Measurements from ENCODE around the gene NEDD4L.

NEDD4L gene

DNA sequence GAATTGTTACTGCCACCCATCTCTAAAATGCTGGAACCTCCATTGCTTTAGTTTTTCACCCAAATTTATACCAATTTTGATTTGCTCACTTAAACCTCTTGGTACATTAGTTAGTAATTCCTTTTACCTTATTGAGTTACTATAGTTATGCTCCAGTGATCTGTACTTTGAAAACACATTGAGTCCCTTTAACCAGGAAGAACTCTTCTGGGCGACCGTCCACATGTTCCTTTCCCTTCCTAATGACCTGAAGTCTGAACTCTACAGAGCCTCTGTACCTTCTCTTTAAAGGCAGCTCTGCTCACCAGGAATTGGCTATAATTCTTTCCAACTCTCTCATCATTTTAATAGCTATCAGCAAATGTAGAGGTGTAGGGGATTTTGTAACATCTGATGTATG, 290.0 kb downstream of the NEDD4L start:
- no peaks in the 10 kb centered on the region for H3K9me3 ChIP-seq
- H3K4me1 ChIP-seq: 0 out of 2 replicates have a peak, but pooled peaks cover 3% of the 10 kb centered on the region
- H3K4me3 ChIP-seq: no peak overlapping the region
- no peaks in the 10 kb centered on the region for H3K27me3 ChIP-seq (ENCODE audit: low read depth)
- in situ Hi-C loops (cut with MboI; ENCODE audit: low sequenced_read_pairs): no loop called here
- DNase-seq (ENCODE audit: low spot score in 2 of 2): no peak
- H3K36me3 ChIP-seq (replicated peaks): peaks cover 13% of the 10 kb centered on the region

DNA sequence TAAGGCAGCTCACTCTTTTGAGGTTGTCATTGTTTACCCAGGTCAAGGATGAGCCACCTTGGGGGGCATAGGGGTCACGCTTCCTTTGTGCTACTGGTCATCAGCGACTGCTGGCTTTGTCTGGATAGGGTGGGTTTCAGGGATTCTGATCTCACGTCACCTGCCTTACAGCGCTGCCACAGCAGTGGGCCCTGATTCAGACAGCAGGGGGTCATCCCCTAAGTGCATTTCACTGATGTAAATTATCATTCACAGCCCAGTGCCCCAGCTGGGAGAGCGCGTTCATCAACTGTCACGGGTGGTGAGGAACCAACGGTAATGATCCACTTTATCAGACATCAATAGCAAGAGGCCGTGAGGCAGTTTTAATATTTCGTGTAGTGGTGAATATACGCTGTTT, 291.2 kb downstream of the NEDD4L start:
- Histone ChIP-seq H3K27me3 (ENCODE audit: low read depth) (no peaks in the 10 kb centered on the region), H3K36me3 (replicated peaks) (peaks cover 10% of the 10 kb centered on the region), H3K9me3 (no peaks in the 10 kb centered on the region), H3K4me3 (no peak overlapping the region), H3K4me1 (0 out of 2 replicates have a peak, but pooled peaks cover 3% of the 10 kb centered on the region)
- no peak for DNase-seq (ENCODE audit: low spot score in 2 of 2)
- in situ Hi-C loops (cut with MboI; ENCODE audit: low sequenced_read_pairs): no loop called here

DNA sequence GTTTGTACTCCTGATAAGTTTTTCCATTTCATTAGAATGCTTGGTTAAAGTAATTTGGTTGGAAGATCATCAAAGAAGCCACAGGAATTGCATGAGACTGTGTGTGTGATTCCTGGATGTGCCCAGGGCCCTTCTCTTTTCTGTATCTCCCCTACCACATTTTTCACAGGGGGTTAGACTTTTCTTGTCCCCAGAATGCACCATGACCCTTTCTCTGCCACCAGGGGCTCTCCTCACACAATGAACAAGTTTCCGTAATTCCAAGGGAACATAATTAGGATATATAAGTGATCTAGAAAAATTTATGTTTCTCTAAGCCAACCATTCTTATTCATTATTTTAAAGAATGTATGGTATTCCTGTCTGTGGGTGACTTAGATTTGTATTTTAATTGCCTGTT, 291.8 kb downstream of the NEDD4L start:
- H3K4me3 ChIP-seq: no peak overlapping the region
- peak; percentile 17 to 21 for DNase-seq (ENCODE audit: low spot score in 2 of 2)

DNA sequence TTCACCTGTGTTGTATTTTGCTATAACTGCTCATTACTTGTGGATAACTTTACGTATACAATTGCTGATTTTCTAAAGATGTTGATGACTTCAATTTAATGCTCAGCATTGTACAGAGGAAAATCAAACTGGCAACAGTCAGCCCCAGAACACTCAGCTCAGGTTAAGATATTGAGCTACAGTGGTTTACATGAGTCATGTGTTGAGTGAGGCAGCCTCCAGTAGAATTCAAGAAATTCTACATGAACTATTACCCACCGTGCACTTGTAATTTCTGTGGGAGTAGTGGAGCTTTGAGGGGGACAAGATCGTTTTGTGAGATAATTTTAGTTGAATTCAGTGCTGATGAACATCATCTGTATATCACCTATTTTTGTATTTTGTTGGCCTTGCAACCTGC, 292.6 kb downstream of the NEDD4L start:
- H3K9me3 ChIP-seq: no peaks in the 10 kb centered on the region
- H3K4me3 ChIP-seq: no peak overlapping the region
- H3K27me3 ChIP-seq (ENCODE audit: low read depth): no peaks in the 10 kb centered on the region
- peaks cover 2% of the 10 kb centered on the region; the same call in 1 of the 2 replicates for H3K36me3 ChIP-seq (replicated peaks)
- in situ Hi-C loops (cut with MboI; ENCODE audit: low sequenced_read_pairs): no loop called here
- H3K4me1 ChIP-seq: 0 out of 2 replicates have a peak, but pooled peaks cover 3% of the 10 kb centered on the region
- DNase-seq (ENCODE audit: low spot score in 2 of 2): no peak

More for the DNA sequence above, 291.8 kb downstream of the NEDD4L start:
- Histone ChIP-seq H3K9me3 (no peaks in the 10 kb centered on the region), H3K36me3 (replicated peaks) (peaks cover 9% of the 10 kb centered on the region), H3K4me1 (0 out of 2 replicates have a peak, but pooled peaks cover 3% of the 10 kb centered on the region), H3K27me3 (ENCODE audit: low read depth) (no peaks in the 10 kb centered on the region)
- in situ Hi-C loops (cut with MboI; ENCODE audit: low sequenced_read_pairs): no loop called here

DNA sequence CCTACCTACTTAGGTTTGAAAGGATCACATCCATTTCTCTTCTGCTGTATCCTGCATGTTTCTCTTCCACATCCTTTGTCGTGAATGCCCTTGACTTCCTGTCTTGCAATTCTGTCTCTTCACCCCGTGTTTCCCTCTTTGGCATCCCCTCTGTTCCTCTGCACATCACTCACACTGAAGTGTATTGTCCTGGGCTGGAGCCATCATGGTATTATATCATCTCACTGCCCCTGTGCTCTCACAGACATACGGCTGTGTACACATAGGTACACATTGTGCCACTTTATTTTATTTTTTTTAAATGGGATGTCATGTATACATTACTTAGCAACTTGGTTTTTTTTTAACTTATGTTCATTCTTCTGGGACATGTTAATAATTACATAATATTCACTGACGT, 293.3 kb downstream of the NEDD4L start:
- in situ Hi-C loops (cut with MboI; ENCODE audit: low sequenced_read_pairs): no loop called here
- no peaks in the 10 kb centered on the region for H3K36me3 ChIP-seq (replicated peaks)
- 0 out of 2 replicates have a peak, but pooled peaks cover 3% of the 10 kb centered on the region for H3K4me1 ChIP-seq
- H3K27me3 ChIP-seq (ENCODE audit: low read depth): no peaks in the 10 kb centered on the region
- H3K4me3 ChIP-seq: no peak overlapping the region
- no peak for DNase-seq (ENCODE audit: low spot score in 2 of 2)
- no peaks in the 10 kb centered on the region for H3K9me3 ChIP-seq

DNA sequence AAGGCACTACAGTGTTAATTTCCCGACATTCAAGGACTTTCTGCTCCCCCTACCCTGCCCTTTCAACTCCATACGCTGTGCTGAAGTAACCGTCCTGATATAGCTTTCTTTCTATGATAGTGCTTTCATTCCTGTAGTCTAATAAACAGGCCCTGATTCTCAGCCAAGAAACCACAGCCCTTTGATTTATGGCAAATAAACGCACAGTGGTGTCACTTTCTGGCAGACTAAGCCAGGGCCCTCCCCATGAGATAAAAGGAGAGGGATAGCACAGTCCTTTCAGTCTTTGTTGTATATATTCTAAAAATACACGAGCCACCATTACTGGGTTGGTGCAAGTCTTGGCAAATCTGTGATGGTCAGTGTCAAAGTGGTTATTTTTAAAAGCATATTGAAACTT, 293.7 kb downstream of the NEDD4L start:
- no peaks in the 10 kb centered on the region for H3K9me3 ChIP-seq
- 0 out of 2 replicates have a peak, but pooled peaks cover 3% of the 10 kb centered on the region for H3K4me1 ChIP-seq
- H3K27me3 ChIP-seq (ENCODE audit: low read depth): no peaks in the 10 kb centered on the region
- no peak overlapping the region for H3K4me3 ChIP-seq
- DNase-seq (ENCODE audit: low spot score in 2 of 2): no peak
- H3K36me3 ChIP-seq (replicated peaks): no peaks in the 10 kb centered on the region
- in situ Hi-C loops (cut with MboI; ENCODE audit: low sequenced_read_pairs): no loop called here

DNA sequence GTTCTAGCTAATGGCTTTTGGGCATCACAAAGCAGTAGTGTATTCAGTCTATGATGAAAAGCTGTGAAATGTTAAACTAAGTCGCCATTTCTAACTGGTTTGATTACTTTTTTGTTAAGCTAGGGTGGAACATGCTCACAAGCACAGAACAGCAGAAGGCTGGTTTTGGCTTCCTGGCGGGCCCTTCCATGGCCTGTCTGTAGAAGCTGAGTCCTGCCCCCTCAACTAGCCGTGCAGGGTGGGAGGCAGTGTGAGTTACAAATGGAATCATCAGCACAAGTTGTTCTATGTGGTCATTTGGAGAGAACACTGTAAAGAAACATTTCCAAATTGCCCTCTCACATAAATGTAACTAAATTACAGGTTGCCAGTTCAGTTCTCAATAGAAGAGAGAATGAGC, 294.1 kb downstream of the NEDD4L start:
- Histone ChIP-seq H3K9me3 (no peaks in the 10 kb centered on the region), H3K27me3 (ENCODE audit: low read depth) (no peaks in the 10 kb centered on the region), H3K36me3 (replicated peaks) (no peaks in the 10 kb centered on the region), H3K4me3 (no peak overlapping the region), H3K4me1 (0 out of 2 replicates have a peak, but pooled peaks cover 3% of the 10 kb centered on the region)
- no peak for DNase-seq (ENCODE audit: low spot score in 2 of 2)
- in situ Hi-C loops (cut with MboI; ENCODE audit: low sequenced_read_pairs): no loop called here

DNA sequence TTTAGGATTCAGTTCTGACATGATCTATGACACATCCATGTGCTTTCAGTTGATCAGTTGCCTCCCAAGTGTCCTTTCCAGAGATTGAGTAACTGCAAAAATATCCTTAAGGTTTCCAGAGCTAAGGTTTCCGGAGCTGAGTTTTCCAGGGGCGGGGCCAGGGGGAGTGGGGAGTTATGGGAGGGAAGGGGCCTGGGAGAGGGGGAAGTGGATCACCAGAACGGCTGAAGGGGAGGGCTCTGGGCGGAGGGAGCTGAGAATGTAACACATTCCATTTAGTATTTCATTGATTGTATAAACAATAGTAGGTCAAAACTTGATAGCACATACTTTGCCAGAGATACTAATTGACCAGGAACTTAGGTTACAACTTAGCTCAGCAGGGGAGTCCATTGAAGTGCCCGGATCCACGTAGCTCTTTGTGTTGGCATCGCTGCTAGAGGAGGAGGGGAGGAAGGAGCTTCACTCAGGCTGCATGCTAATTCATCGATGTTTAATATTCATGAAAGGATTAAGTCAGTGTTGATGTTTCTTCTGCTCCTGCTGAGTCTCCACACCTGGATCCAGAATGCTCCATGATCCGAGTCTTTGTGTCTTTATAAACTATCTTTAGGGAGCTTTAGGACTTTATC, 295.1 kb downstream of the NEDD4L start:
- H3K4me1 ChIP-seq: 0 out of 2 replicates have a peak, but pooled peaks cover 3% of the 10 kb centered on the region
- peak in 1 of 2 experiments; percentile 20 for DNase-seq (ENCODE audit: low spot score in 2 of 2)
- in situ Hi-C loops (cut with MboI; ENCODE audit: low sequenced_read_pairs): no loop called here
- H3K9me3 ChIP-seq: no peaks in the 10 kb centered on the region
- no peaks in the 10 kb centered on the region for H3K36me3 ChIP-seq (replicated peaks)
- H3K4me3 ChIP-seq: no peak overlapping the region
- no peaks in the 10 kb centered on the region for H3K27me3 ChIP-seq (ENCODE audit: low read depth)

DNA sequence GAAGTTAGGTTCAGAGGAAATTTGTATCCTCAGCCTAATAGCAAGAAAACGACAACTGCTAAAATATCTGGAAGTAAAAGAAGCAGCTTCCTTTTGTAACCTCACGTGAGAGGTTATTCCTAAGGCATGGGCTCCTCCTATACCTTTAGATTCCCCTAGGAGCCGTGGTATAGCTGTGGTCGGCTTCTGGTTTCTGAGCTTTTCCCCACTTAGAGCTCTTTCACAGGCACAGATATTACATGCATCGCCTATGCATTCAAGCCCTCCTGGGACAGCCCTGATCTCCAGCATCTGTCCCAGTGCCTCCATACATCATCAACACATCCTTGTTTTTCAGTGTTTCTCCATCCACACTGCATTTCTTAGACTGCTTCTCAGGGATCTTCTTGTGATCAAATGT, 295.9 kb downstream of the NEDD4L start:
- H3K4me3 ChIP-seq: no peak overlapping the region
- no peaks in the 10 kb centered on the region for H3K9me3 ChIP-seq
- no peaks in the 10 kb centered on the region for H3K27me3 ChIP-seq (ENCODE audit: low read depth)
- no peaks in the 10 kb centered on the region for H3K36me3 ChIP-seq (replicated peaks)
- in situ Hi-C loops (cut with MboI; ENCODE audit: low sequenced_read_pairs): no loop called here
- no peak for DNase-seq (ENCODE audit: low spot score in 2 of 2)
- 0 out of 2 replicates have a peak, but pooled peaks cover 8% of the 10 kb centered on the region for H3K4me1 ChIP-seq

DNA sequence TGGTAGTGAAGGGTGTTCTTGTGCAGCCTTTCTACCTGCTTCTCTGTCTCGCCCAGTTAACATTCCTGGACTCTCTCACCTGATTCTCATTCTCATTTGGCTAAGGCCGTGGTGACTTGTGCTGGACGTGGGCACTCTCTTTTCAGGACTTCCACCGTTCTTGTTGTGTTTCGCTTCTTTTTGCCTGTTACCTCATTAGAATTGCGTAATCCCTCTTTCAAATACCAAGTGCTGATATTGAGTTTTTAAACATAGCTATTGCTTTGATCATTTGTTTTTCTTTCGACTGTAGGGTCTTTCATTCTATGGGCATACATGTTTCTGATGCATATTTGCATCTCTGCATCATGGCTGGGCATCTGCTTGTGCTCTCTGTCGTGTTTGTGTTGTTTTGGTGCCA, 297.9 kb downstream of the NEDD4L start:
- in situ Hi-C loops (cut with MboI; ENCODE audit: low sequenced_read_pairs): no loop called here
- H3K27me3 ChIP-seq (ENCODE audit: low read depth): no peaks in the 10 kb centered on the region
- H3K36me3 ChIP-seq (replicated peaks): no peaks in the 10 kb centered on the region
- DNase-seq (ENCODE audit: low spot score in 2 of 2): no peak
- H3K4me3 ChIP-seq: no peak overlapping the region
- H3K4me1 ChIP-seq: peaks cover 11% of the 10 kb centered on the region
- H3K9me3 ChIP-seq: no peaks in the 10 kb centered on the region

DNA sequence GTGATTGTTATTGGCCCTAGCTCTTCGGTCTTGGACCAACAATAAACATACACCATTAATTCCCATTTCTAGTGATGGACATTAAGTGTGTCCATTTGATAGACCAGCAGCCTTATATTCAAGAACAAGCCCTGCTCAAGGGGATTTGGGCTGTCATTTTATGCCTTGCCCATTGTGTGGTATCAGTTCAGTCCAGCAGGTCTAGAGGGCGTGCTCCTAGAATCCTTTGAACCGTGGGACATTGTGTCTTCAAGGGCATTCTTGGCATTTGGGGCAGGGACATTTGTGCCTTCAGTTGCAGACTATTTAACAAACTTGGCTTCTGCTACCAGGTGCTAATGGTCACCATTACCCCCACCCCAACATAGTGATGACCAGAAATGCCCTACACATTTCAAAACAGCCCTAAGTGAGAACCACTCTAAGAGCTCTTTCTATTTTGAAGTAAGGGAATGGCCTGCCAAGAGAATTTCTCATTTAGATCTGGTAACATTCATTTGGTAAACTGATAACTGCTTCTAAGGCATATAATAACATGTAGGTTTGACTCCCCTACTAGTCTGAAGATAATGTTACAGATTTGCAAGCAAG, 300.1 kb downstream of the NEDD4L start:
- Histone ChIP-seq H3K36me3 (replicated peaks) (no peaks in the 10 kb centered on the region), H3K4me1 (peaks cover 11% of the 10 kb centered on the region)

DNA sequence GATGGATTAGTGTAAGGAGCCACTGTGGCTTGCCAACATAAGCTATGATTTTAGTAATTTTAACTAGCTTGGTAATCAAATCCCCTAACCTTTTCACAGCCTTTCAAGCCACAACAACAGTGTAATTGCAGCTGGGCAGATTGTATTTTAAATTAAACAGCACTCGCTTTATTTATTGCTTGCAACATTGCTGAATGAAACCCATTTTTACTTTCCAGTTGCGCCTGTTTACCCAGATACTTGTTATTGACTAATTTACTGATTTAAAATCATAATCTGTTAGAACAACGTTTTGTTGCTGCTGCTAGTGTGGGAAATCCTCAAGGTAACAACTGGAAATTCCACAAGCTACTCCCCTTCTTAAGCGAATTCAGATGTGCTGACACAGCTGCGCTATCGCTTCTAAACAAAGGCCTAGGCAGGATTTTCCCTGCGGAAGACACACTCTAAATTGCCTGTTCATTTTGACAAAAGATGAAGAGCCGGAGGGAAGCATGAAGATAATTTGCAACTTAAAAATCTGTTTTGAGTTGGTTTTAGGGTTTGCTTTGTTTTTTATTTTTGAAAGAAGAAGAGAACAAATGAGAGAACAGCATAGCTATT, 300.9 kb downstream of the NEDD4L start:
- H3K9me3 ChIP-seq: no peaks in the 10 kb centered on the region
- H3K4me1 ChIP-seq: peaks cover 11% of the 10 kb centered on the region
- no peaks in the 10 kb centered on the region for H3K27me3 ChIP-seq (ENCODE audit: low read depth)
- DNase-seq (ENCODE audit: low spot score in 2 of 2): peak; percentile 47 to 56
- no peaks in the 10 kb centered on the region for H3K36me3 ChIP-seq (replicated peaks)
- in situ Hi-C loops (cut with MboI; ENCODE audit: low sequenced_read_pairs): no loop called here
- H3K4me3 ChIP-seq: no peak overlapping the region

More for the DNA sequence above, 300.1 kb downstream of the NEDD4L start:
- no peak for DNase-seq (ENCODE audit: low spot score in 2 of 2)
- no peaks in the 10 kb centered on the region for H3K27me3 ChIP-seq (ENCODE audit: low read depth)
- in situ Hi-C loops (cut with MboI; ENCODE audit: low sequenced_read_pairs): no loop called here
- no peak overlapping the region for H3K4me3 ChIP-seq
- no peaks in the 10 kb centered on the region for H3K9me3 ChIP-seq

DNA sequence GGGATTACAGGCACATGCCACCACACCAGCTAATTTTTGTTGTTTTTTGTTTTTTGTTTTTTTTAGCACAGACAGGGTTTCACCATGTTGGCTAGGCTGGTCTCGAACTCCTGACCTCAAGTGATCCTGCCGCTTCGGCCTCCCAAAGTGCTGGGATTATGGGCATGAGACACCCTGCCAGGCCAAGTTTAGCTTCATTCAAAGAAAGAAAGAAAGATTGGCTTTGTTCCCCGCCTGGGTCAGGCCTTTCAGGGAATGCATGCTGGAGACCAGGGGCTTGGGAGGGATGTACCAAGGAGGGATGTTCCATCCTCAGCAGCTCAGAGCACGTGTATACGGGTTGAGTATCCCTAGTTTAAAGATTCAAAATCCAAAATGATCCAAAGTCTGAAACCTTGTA, 301.8 kb downstream of the NEDD4L start:
- no peak for DNase-seq (ENCODE audit: low spot score in 2 of 2)
- H3K27me3 ChIP-seq (ENCODE audit: low read depth): no peaks in the 10 kb centered on the region
- no peaks in the 10 kb centered on the region for H3K36me3 ChIP-seq (replicated peaks)
- no peak overlapping the region for H3K4me3 ChIP-seq
- peaks cover 11% of the 10 kb centered on the region for H3K4me1 ChIP-seq
- no peaks in the 10 kb centered on the region for H3K9me3 ChIP-seq
- in situ Hi-C loops (cut with MboI; ENCODE audit: low sequenced_read_pairs): no loop called here

DNA sequence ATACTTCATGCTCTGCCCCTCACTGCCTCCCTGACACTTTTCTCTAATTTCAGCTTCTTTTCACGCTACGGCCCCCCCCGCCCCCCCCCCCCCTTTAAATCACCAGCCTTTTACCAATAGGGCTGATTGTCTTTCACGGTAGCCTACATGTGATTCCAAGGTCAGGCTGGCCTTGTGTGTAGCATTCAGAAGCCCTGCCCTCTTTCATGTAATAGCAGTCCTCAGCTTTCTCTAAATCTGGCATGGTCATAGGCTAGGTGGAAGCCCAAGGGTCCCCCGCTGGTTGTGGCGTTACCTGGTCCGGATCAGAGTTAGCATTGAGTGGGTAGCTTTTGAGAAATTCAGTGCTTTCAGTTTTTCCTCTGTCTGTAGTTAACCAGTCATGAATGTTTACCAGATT, 303.1 kb downstream of the NEDD4L start:
- Histone ChIP-seq H3K27me3 (ENCODE audit: low read depth) (no peaks in the 10 kb centered on the region), H3K4me3 (no peak overlapping the region), H3K4me1 (peaks cover 11% of the 10 kb centered on the region), H3K36me3 (replicated peaks) (no peaks in the 10 kb centered on the region), H3K9me3 (no peaks in the 10 kb centered on the region)
- no peak for DNase-seq (ENCODE audit: low spot score in 2 of 2)
- in situ Hi-C loops (cut with MboI; ENCODE audit: low sequenced_read_pairs): no loop called here
